Myocyte (in vitro differentiated cells): ENCODE data around the gene NCMAP. TPM values are rescaled to one million over a fixed set of nuclear protein-coding genes. Genes with fewer than 3 reads are reported as not detected.
A peak's percentile ranks its signal among the peaks of the same experiment; 100 is the strongest.

ENCODE experiments used
- DNase-seq: peaks from one replicate; pipeline ENCODE4 v3.0.0-alpha.2; 2012; ENCODE audit warnings: low read depth
- total RNA-seq: library from RNA; depleted of rRNA; stranded (reverse); fragments of >200 nt; gene quantifications from 2 replicates; pipeline ENCODE4 v1.2.3, GENCODE V29; 2014

Gene NCMAP
- total RNA-seq, 1 donor from 2014 or later: not detected

GRCh38 chr1:24621121-24621520 lies 65.2 kb downstream of the NCMAP start:
- DNase-seq: no peak

- DNase-seq: no peak
Measured at GRCh38 chr1:24622218-24622617, 66.3 kb downstream of the NCMAP start.

- no peak for DNase-seq
Measured at GRCh38 chr1:24632832-24633175, 76.9 kb downstream of the NCMAP start.

GRCh38 chr1:24635195-24635843 lies 79.4 kb downstream of the NCMAP start:
- DNase-seq: peak; percentile 67

- DNase-seq: no peak
Measured at GRCh38 chr1:24636661-24637357, 80.9 kb downstream of the NCMAP start.

GRCh38 chr1:24639094-24639493 lies 83.2 kb downstream of the NCMAP start:
- DNase-seq: no peak

GRCh38 chr1:24639881-24640280 lies 84.0 kb downstream of the NCMAP start:
- no peak for DNase-seq

GRCh38 chr1:24640288-24640687 lies 84.4 kb downstream of the NCMAP start:
- DNase-seq: no peak

GRCh38 chr1:24641646-24642151 lies 85.8 kb downstream of the NCMAP start:
- DNase-seq: peak; percentile 37

GRCh38 chr1:24642481-24643362 lies 86.8 kb downstream of the NCMAP start, which contains the start of gene SRRM1:
Gene SRRM1, plus strand, starts transcription at chr1:24643302. Its CDS starts 25 bp downstream, at chr1:24643327.
- peak; percentile 100 for DNase-seq

GRCh38 chr1:24643363-24644099 lies 87.6 kb downstream of the NCMAP start:
- DNase-seq: no peak

GRCh38 chr1:24644100-24644384 lies 88.2 kb downstream of the NCMAP start:
- DNase-seq: no peak

- no peak for DNase-seq
Measured at GRCh38 chr1:24648919-24649318, 93.0 kb downstream of the NCMAP start.

GRCh38 chr1:24652382-24652781 lies 96.5 kb downstream of the NCMAP start:
- DNase-seq: no peak

GRCh38 chr1:24654010-24654409 lies 98.1 kb downstream of the NCMAP start:
- DNase-seq: no peak

- DNase-seq: no peak
Measured at GRCh38 chr1:24656046-24656445, 100.2 kb downstream of the NCMAP start.

- DNase-seq: no peak
Measured at GRCh38 chr1:24657781-24658180, 101.9 kb downstream of the NCMAP start.
